ENCODE results near the gene PBRM1. TPM values are rescaled to one million over a fixed set of nuclear protein-coding genes. Genes with fewer than 3 reads are reported as not detected.
"Not testable (repeated sequence)": the region's sequence is repeated elsewhere in the genome, so short reads cannot be mapped to it uniquely, and the experiment has no call there.

Gene PBRM1
- total RNA-seq, result 100 to 1,000 TPM in 1 of 4 donors, 10 to 100 TPM in 3; 22.5 to 152 (median 56.6) TPM

- H3K9me3 ChIP-seq, result no peaks in the 10 kb centered on the region
- peak within 1 kb of the TSS; percentile 73 to 92 for H3K4me3 ChIP-seq
- H3K27ac ChIP-seq, result peak within 1 kb of the TSS; percentile 97 to 99
- intact Hi-C loops (cut with DNase I; ENCODE audit: low total_unique reads), result no loop called here
- no peaks in the 10 kb centered on the region for H3K27me3 ChIP-seq
- no peaks in the 10 kb centered on the region for H3K36me3 ChIP-seq
- peak; percentile 89 to 93 for DNase-seq
- TF ChIP-seq POLR2A (IDR thresholded peaks at IDR 0.05) (peak; percentile 62 to 90), CTCF (IDR thresholded peaks at IDR 0.05) (peak in 1 of 4 experiments; percentile 19)
- H3K4me1 ChIP-seq, result peaks cover 0 to 10% of the 10 kb centered on the region in 2 donors
Measured at GRCh38 chr3:52685709-52686691, at the start of gene PBRM1, which contains the start of gene GNL3. Gene PBRM1, minus strand, starts transcription at chr3:52685913. Gene GNL3, plus strand, starts transcription at chr3:52686032. Its CDS starts 61 bp downstream, at chr3:52686093.

- no peaks in the 10 kb centered on the region for H3K9me3 ChIP-seq
- no peak for TF ChIP-seq CTCF (IDR thresholded peaks at IDR 0.05)
- TF ChIP-seq POLR2A (IDR thresholded peaks at IDR 0.05), result no peak
- DNase-seq, result no peak
- no peak overlapping the region for H3K27ac ChIP-seq
- no peaks in the 10 kb centered on the region for H3K27me3 ChIP-seq
- intact Hi-C loops (cut with DNase I; ENCODE audit: low total_unique reads), result no loop called here
- no peaks in the 10 kb centered on the region for H3K36me3 ChIP-seq
- no peak overlapping the region for H3K4me3 ChIP-seq
- H3K4me1 ChIP-seq, result no peaks in the 10 kb centered on the region
Measured at GRCh38 chr3:52733256-52733891, 47.7 kb upstream of the PBRM1 start.

- TF ChIP-seq POLR2A (IDR thresholded peaks at IDR 0.05) (no peak), CTCF (IDR thresholded peaks at IDR 0.05) (no peak)
- no peak for DNase-seq
- no peaks in the 10 kb centered on the region for H3K4me1 ChIP-seq
- no peaks in the 10 kb centered on the region for H3K36me3 ChIP-seq
- H3K9me3 ChIP-seq, result no peaks in the 10 kb centered on the region
- no peak overlapping the region for H3K4me3 ChIP-seq
- no peaks in the 10 kb centered on the region for H3K27me3 ChIP-seq
- no peak overlapping the region for H3K27ac ChIP-seq
- intact Hi-C loops (cut with DNase I; ENCODE audit: low total_unique reads), result no loop called here
Measured at GRCh38 chr3:52731590-52731989, 45.9 kb upstream of the PBRM1 start.

GRCh38 chr3:52730681-52731080, 45.0 kb upstream of the PBRM1 start:
- H3K27ac ChIP-seq, result no peak overlapping the region
- no peaks in the 10 kb centered on the region for H3K4me1 ChIP-seq
- no peaks in the 10 kb centered on the region for H3K27me3 ChIP-seq
- intact Hi-C loops (cut with DNase I; ENCODE audit: low total_unique reads), result no loop called here
- TF ChIP-seq POLR2A (IDR thresholded peaks at IDR 0.05) (no peak), CTCF (IDR thresholded peaks at IDR 0.05) (no peak)
- H3K36me3 ChIP-seq, result no peaks in the 10 kb centered on the region
- H3K9me3 ChIP-seq, result no peaks in the 10 kb centered on the region
- no peak overlapping the region for H3K4me3 ChIP-seq
- no peak for DNase-seq

GRCh38 chr3:52728753-52729152, 43.0 kb upstream of the PBRM1 start:
- H3K36me3 ChIP-seq; H3K27me3 ChIP-seq; H3K4me1 ChIP-seq; H3K4me3 ChIP-seq; DNase-seq; intact Hi-C loops (cut with DNase I; ENCODE audit: low total_unique reads); H3K9me3 ChIP-seq; H3K27ac ChIP-seq: not testable (repeated sequence)
